ENCODE data around the gene SRL. TPM values are rescaled to one million over a fixed set of nuclear protein-coding genes. Genes with fewer than 3 reads are reported as not detected.

Gene SRL
- polyA plus RNA-seq, 3 donors: not detected

- H3K4me2 ChIP-seq (replicated peaks; ENCODE audit: extremely low read depth, low read length, poor library complexity, severe bottlenecking): no peak overlapping the region
- H3K36me3 ChIP-seq (replicated peaks in 1 of 2; ENCODE audit: control insufficient read depth in 1 of 2, insufficient read depth in 2 of 2, low read length in 2 of 2): no peaks in the 10 kb centered on the region
- Mint-ChIP-seq H3K9me3 (peaks cover 2 to 13% (median 5%) of the 10 kb centered on the region in 7 donors), H3K36me3 (no peaks in the 10 kb centered on the region), H3K27me3 (ENCODE audit: low read depth in 3 of 3) (peaks cover 9 to 30% (median 18%) of the 10 kb centered on the region in 3 donors), H3K4me3 (peak overlapping the region in 1 of 2 donors; percentile 23), H3K27ac (no peak overlapping the region), H3K4me1 (peaks cover 8% of the 10 kb centered on the region)
- WGBS (ENCODE audit: insufficient coverage): no CpG with 5 or more reads among the region's 2 CpGs
- H3K9me3 ChIP-seq (replicated peaks in 1 of 2; ENCODE audit: control insufficient read depth in 1 of 2, insufficient read depth in 1 of 2, low read length in 2 of 2): peaks cover 0 to 3% of the 10 kb centered on the region in 2 donors
- H3K9ac ChIP-seq (ENCODE audit: insufficient read depth, low read length, poor library complexity, severe bottlenecking): no peak overlapping the region
- H3K4me1 ChIP-seq (ENCODE audit: control insufficient read depth in 1 of 2, insufficient read depth in 2 of 2, low read length in 2 of 2): peaks cover 5 to 7% of the 10 kb centered on the region in 2 donors
- no peak for TF ChIP-seq CTCF (IDR thresholded peaks at IDR 0.05)
- H3K27ac ChIP-seq (ENCODE audit: low read depth in 1 of 2, low read length in 2 of 2): no peak overlapping the region
- H3K79me2 ChIP-seq (ENCODE audit: insufficient read depth, low read length): no peaks in the 10 kb centered on the region
- H3K27me3 ChIP-seq (ENCODE audit: control insufficient read depth in 2 of 2, insufficient read depth in 2 of 2, low read length in 2 of 2): no peaks in the 10 kb centered on the region
- DNase-seq: no peak
- H2AFZ ChIP-seq (ENCODE audit: insufficient read depth, low read depth, low read length, poor library complexity, severe bottlenecking): no peak overlapping the region
- H4K20me1 ChIP-seq (ENCODE audit: insufficient read depth, low read length): no peaks in the 10 kb centered on the region
- intact Hi-C loops (cut with micrococcal nuclease): no loop called here
- no peak overlapping the region for H3K4me3 ChIP-seq (replicated peaks in 1 of 3; ENCODE audit: low read depth in 2 of 3, low read length in 3 of 3)
These were observed 38.7 kb upstream of the SRL start for GRCh38 chr16:4280625-4281024.

GRCh38 chr16:4277987-4278513, 36.2 kb upstream of the SRL start:
- intact Hi-C loops (cut with micrococcal nuclease): no loop called here
- peaks cover 0 to 3% of the 10 kb centered on the region in 2 donors for H3K9me3 ChIP-seq (replicated peaks in 1 of 2; ENCODE audit: control insufficient read depth in 1 of 2, insufficient read depth in 1 of 2, low read length in 2 of 2)
- Mint-ChIP-seq H3K27me3 (ENCODE audit: low read depth in 3 of 3) (peaks cover 8 to 20% (median 9%) of the 10 kb centered on the region in 3 donors), H3K9me3 (peaks cover 2 to 13% (median 5%) of the 10 kb centered on the region in 7 donors), H3K36me3 (no peaks in the 10 kb centered on the region), H3K4me1 (peaks cover 12% of the 10 kb centered on the region), H3K4me3 (no peak overlapping the region), H3K27ac (no peak overlapping the region)
- H3K4me1 ChIP-seq (ENCODE audit: control insufficient read depth in 1 of 2, insufficient read depth in 2 of 2, low read length in 2 of 2): peaks cover 10 to 18% of the 10 kb centered on the region in 2 donors
- H3K79me2 ChIP-seq (ENCODE audit: insufficient read depth, low read length): no peaks in the 10 kb centered on the region
- no peak overlapping the region for H3K9ac ChIP-seq (ENCODE audit: insufficient read depth, low read length, poor library complexity, severe bottlenecking)
- H3K36me3 ChIP-seq (replicated peaks in 1 of 2; ENCODE audit: control insufficient read depth in 1 of 2, insufficient read depth in 2 of 2, low read length in 2 of 2): no peaks in the 10 kb centered on the region
- no peak for TF ChIP-seq CTCF (IDR thresholded peaks at IDR 0.05)
- H3K4me3 ChIP-seq (replicated peaks in 1 of 3; ENCODE audit: low read depth in 2 of 3, low read length in 3 of 3): no peak overlapping the region
- no peak overlapping the region for H3K27ac ChIP-seq (ENCODE audit: low read depth in 1 of 2, low read length in 2 of 2)
- WGBS (ENCODE audit: insufficient coverage): no CpG with 5 or more reads among the region's 2 CpGs
- no peak overlapping the region for H3K4me2 ChIP-seq (replicated peaks; ENCODE audit: extremely low read depth, low read length, poor library complexity, severe bottlenecking)
- no peak for DNase-seq
- no peak overlapping the region for H2AFZ ChIP-seq (ENCODE audit: insufficient read depth, low read depth, low read length, poor library complexity, severe bottlenecking)
- H4K20me1 ChIP-seq (ENCODE audit: insufficient read depth, low read length): no peaks in the 10 kb centered on the region
- no peaks in the 10 kb centered on the region for H3K27me3 ChIP-seq (ENCODE audit: control insufficient read depth in 2 of 2, insufficient read depth in 2 of 2, low read length in 2 of 2)
